B cell (primary cell): ENCODE measurements around the gene CALHM4. TPM values are rescaled to one million over a fixed set of nuclear protein-coding genes. Genes with fewer than 3 reads are reported as not detected.

ENCODE experiments used
- ATAC-seq: fragments of 200-7000 bp; cut with Tn5 transposase; one replicate; pipeline ENCODE4 v1.10.0; 2021; ENCODE audit warnings: low read depth, mild to moderate bottlenecking, moderate number of reproducible peaks, moderate library complexity
- CTCF ChIA-PET: fragments of 350-600 bp; sonication (Branson Sonifier 250); formaldehyde crosslinking; loops from one replicate; lab custom pipeline; 2021; ENCODE audit warnings: antibody characterized with exemption, inconsistent platforms; lab: Charles Lee
- POLR2A ChIA-PET: fragments of 350-600 bp; sonication (Branson Sonifier 250); formaldehyde crosslinking; loops from one replicate; lab custom pipeline; 2021; ENCODE audit warnings: antibody characterized with exemption; lab: Charles Lee
- DNase-seq: peaks from one replicate; pipeline ENCODE4 v3.0.0; 2013
- H2AFZ ChIP-seq: 2 replicates; pipeline ENCODE4 v1.6.1; 2012; ENCODE audit warnings: mild to moderate bottlenecking, low read depth, low read length; ENCODE audit not compliant: insufficient read depth, poor library complexity, severe bottlenecking
- H3K27ac ChIP-seq, 2 donors: 1 replicate in 1 of 2; 2 replicates in 1 of 2; pipeline ENCODE4 v1.5.1; 2012 to 2013; ENCODE audit warnings: low read length in 2 of 2, mild to moderate bottlenecking in 2 of 2, moderate library complexity in 1 of 2
- H3K27me3 ChIP-seq, 4 experiments: fragments of 200-600 bp in 1 of 4; sonication (generic) in 1 of 4; replicated peaks in 1 of 4; 1 replicate in 2 of 4; 2 replicates in 2 of 4; pipeline versions ENCODE4 v1.6.1 to v1.7.0; 2013 to 2016; ENCODE audit warnings: low read length in 3 of 4, mild to moderate bottlenecking in 2 of 4, mixed read lengths in 1 of 4, moderate library complexity in 1 of 4; ENCODE audit not compliant: insufficient read depth in 4 of 4, control insufficient read depth in 3 of 4; ENCODE audit errors: control extremely low read depth in 1 of 4
- H3K36me3 ChIP-seq, 2 experiments: replicated peaks in 1 of 2; 1 replicate in 1 of 2; 2 replicates in 1 of 2; pipeline versions ENCODE4 v1.6.1 to v1.7.1; 2013; ENCODE audit warnings: low read length in 1 of 2; ENCODE audit not compliant: insufficient read depth in 2 of 2, control insufficient read depth in 1 of 2; ENCODE audit errors: control extremely low read depth in 1 of 2, extremely low read depth in 1 of 2
- H3K4me1 ChIP-seq, 2 donors: fragments of 200-600 bp in 1 of 2; sonication (generic) in 1 of 2; 1 replicate in 1 of 2; 2 replicates in 1 of 2; pipeline versions ENCODE4 v1.5.1 to v1.6.1; 2013 to 2017; ENCODE audit warnings: low read length in 2 of 2; ENCODE audit not compliant: control insufficient read depth in 2 of 2, insufficient read depth in 2 of 2
- H3K4me2 ChIP-seq: replicated peaks from 2 replicates; pipeline ENCODE3; 2012; ENCODE audit warnings: mild to moderate bottlenecking, low read depth, low read length; ENCODE audit not compliant: poor library complexity, severe bottlenecking
- H3K4me3 ChIP-seq, 5 experiments: fragments of 200-600 bp in 1 of 5; sonication (generic) in 1 of 5; 1 replicate in 3 of 5; 2 replicates in 2 of 5; pipeline versions ENCODE4 v1.5.1 to v1.7.0; 2011 to 2016; ENCODE audit warnings: low read length in 4 of 5, mild to moderate bottlenecking in 4 of 5, low read depth in 2 of 5, control low read depth in 1 of 5, moderate library complexity in 1 of 5; ENCODE audit not compliant: insufficient read depth in 1 of 5; ENCODE audit errors: control extremely low read depth in 1 of 5, extremely low read depth in 1 of 5
- H3K79me2 ChIP-seq: fragments of 200-600 bp; sonication (generic); one replicate; pipeline ENCODE4 v1.6.0; 2016; ENCODE audit warnings: low read length; ENCODE audit not compliant: control insufficient read depth, insufficient read depth
- H3K9ac ChIP-seq: fragments of 200-600 bp; sonication (generic); 2 replicates; pipeline ENCODE4 v1.6.1; 2017; ENCODE audit warnings: mild to moderate bottlenecking, low read length, moderate library complexity
- H3K9me3 ChIP-seq, 3 donors: one replicate each; pipeline versions ENCODE4 v1.6.1 to v1.7.1; 2013; ENCODE audit warnings: low read length in 2 of 3; ENCODE audit not compliant: control insufficient read depth in 2 of 3, insufficient read depth in 1 of 3; ENCODE audit errors: control extremely low read depth in 1 of 3
- H4K20me1 ChIP-seq: 2 replicates; pipeline ENCODE4 v1.6.0; 2012; ENCODE audit warnings: mild to moderate bottlenecking, low read length; ENCODE audit not compliant: insufficient read depth, control insufficient read depth, poor library complexity, severe bottlenecking
- H3K27ac Mint-ChIP-seq: one replicate; pipeline ENCODE4 v1.8.0; 2021; ENCODE audit warnings: mixed read lengths
- H3K27me3 Mint-ChIP-seq: one replicate; pipeline ENCODE4 v1.8.0; 2021; ENCODE audit warnings: mixed read lengths
- H3K4me1 Mint-ChIP-seq: one replicate; pipeline ENCODE4 v1.8.0; 2021; ENCODE audit warnings: mixed read lengths
- H3K4me3 Mint-ChIP-seq: one replicate; pipeline ENCODE4 v1.8.0; 2021; ENCODE audit warnings: mixed read lengths
- H3K9me3 Mint-ChIP-seq: one replicate; pipeline ENCODE4 v1.8.0; 2022; ENCODE audit warnings: mixed read lengths; ENCODE audit not compliant: insufficient read depth
- EZH2 ChIP-seq: IDR thresholded peaks from 2 replicates; pipeline ENCODE4 v1.6.1; 2012; ENCODE audit warnings: borderline replicate concordance, low read depth, mild to moderate bottlenecking, moderate library complexity, low read length; ENCODE audit not compliant: insufficient read depth, poor library complexity, severe bottlenecking
- WGBS: methylation state at CpG from one replicate; pipeline ENCODE4 v1.1.5; 2013; ENCODE audit warnings: missing lambda C conversion rate; ENCODE audit not compliant: insufficient coverage; 5-methylcytosine and 5-hydroxymethylcytosine counted together
- intact Hi-C: fragments of 100-400 bp; cut with micrococcal nuclease; formaldehyde crosslinking; loops from one replicate; pipeline ENCODE4 v1.10.0; 2022
- polyA plus RNA-seq: library from polyadenylated mRNA; depleted of rRNA; stranded (reverse); fragments of >200 nt; gene quantifications from 2 replicates; pipeline ENCODE4 v1.2.3, GENCODE V29; 2012
- total RNA-seq, 2 donors: library from RNA; stranded (reverse); fragments of 120-200 nt in 1 of 2; gene quantifications; 1 replicate in 1 of 2; 2 replicates in 1 of 2; pipeline versions ENCODE4 v1.2.3 to v1.2.4, GENCODE V29; 2013 to 2022
- TF ChIP-seq, protein P1 (sequence below): fragments of 200-600 bp; IDR thresholded peaks from one replicate; pipeline ENCODE4 v1.8.0; 2022; ENCODE audit warnings: antibody characterized with exemption, mild to moderate bottlenecking

Gene CALHM4
- total and polyA plus RNA-seq, 2 donors (not counting 1 experiment from before 2014, with no cell fraction given), result not detected

DNA sequence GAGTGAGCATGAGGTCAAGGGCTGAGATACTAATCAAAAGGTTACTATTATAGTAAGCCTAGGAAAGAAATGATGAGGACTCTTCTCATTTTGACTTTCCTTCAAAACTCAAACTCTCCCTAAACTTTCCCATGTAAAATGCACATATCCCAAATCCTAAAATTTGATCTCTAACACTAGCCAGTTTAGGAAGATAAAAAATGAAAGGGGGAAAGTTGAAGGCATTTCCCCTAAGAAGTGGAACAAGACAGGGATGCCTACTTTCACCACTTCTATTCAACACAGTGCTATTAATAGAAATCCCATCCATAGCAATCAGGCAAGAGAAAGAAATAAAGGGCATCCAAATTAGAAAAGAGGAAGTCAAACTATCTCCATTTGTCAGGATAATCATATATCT, 45.0 kb upstream of the CALHM4 start:
- intact Hi-C loops, result no loop called here
- TF ChIP-seq, protein P1, sequence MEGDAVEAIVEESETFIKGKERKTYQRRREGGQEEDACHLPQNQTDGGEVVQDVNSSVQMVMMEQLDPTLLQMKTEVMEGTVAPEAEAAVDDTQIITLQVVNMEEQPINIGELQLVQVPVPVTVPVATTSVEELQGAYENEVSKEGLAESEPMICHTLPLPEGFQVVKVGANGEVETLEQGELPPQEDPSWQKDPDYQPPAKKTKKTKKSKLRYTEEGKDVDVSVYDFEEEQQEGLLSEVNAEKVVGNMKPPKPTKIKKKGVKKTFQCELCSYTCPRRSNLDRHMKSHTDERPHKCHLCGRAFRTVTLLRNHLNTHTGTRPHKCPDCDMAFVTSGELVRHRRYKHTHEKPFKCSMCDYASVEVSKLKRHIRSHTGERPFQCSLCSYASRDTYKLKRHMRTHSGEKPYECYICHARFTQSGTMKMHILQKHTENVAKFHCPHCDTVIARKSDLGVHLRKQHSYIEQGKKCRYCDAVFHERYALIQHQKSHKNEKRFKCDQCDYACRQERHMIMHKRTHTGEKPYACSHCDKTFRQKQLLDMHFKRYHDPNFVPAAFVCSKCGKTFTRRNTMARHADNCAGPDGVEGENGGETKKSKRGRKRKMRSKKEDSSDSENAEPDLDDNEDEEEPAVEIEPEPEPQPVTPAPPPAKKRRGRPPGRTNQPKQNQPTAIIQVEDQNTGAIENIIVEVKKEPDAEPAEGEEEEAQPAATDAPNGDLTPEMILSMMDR, result no peak
- no peak for TF ChIP-seq EZH2
- POLR2A ChIA-PET, result no interaction called here

DNA sequence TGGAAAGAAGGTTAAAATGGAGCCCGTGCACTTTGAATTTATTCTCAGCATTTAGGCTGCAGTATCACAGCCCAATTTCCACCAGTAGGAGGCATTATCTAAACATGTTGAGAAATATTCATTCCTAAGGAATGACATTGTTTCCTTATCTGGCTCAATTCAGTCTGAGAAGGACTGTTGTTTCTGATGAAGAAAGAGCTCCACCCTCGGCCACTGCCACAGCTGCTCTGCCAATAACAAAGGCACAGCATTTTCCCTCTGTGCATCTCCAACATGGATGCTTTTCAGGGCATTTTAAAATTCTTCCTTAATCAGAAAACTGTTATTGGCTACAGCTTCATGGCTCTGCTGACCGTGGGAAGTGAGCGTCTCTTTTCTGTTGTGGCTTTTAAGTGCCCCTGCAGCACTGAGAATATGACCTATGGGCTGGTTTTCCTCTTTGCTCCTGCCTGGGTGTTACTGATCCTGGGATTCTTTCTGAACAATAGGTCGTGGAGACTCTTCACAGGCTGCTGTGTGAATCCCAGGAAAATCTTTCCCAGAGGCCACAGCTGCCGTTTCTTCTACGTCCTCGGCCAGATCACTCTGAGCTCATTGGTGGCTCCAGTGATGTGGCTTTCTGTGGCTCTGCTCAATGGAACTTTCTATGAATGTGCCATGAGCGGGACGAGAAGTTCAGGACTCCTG, 42.0 kb upstream of the CALHM4 start, which contains the start of gene CALHM5:
Gene CALHM5 (plus strand): TSS at position 216 of the 687 bp plus-strand sequence. CDS start 58 bp downstream, at position 274.
- Histone ChIP-seq H3K36me3 (no peaks in the 10 kb centered on the region), H3K9ac (no peak within 1 kb of the TSS), H3K9me3 (peaks cover 0 to 4% (median 0%) of the 10 kb centered on the region in 3 donors), H3K4me1 (peaks cover 5 to 6% of the 10 kb centered on the region in 2 donors), H3K79me2 (no peaks in the 10 kb centered on the region), H3K4me3 (no peak within 1 kb of the TSS), H4K20me1 (no peaks in the 10 kb centered on the region), H3K4me2 (peak within 1 kb of the TSS; percentile 4), H3K27me3 (no peaks in the 10 kb centered on the region), H3K27ac (peak within 1 kb of the TSS in 1 of 2 donors; percentile 5), H2AFZ (peak within 1 kb of the TSS; percentile 43)
- H3K4me3 Mint-ChIP-seq, result no peak within 1 kb of the TSS
- H3K9me3 Mint-ChIP-seq, result peaks cover 9% of the 10 kb centered on the region
- POLR2A ChIA-PET, result no interaction called here
- TF ChIP-seq, protein P1, result no peak
- no peak for TF ChIP-seq EZH2
- H3K27me3 Mint-ChIP-seq, result no peaks in the 10 kb centered on the region
- WGBS, result 89% methylated on average over 8 of the region's 10 CpGs
- DNase-seq, result no peak
- intact Hi-C loops, result no loop called here
- ATAC-seq, result no peak
- H3K27ac Mint-ChIP-seq, result no peak within 1 kb of the TSS
- CTCF ChIA-PET, result interaction anchor here (1.0 to 4.5 kb wide), 5 partner anchors 21 to 224 kb away, joined by 3 to 21 read pairs (median 4); no protein-coding TSS in a partner anchor
- H3K4me1 Mint-ChIP-seq, result peaks cover 18% of the 10 kb centered on the region

More for the DNA sequence above, 45.0 kb upstream of the CALHM4 start:
- ATAC-seq (no peak), DNase-seq (no peak)
- Mint-ChIP-seq H3K4me3 (no peak overlapping the region), H3K27me3 (no peaks in the 10 kb centered on the region), H3K4me1 (peaks cover 22% of the 10 kb centered on the region), H3K9me3 (peaks cover 9% of the 10 kb centered on the region), H3K27ac (no peak overlapping the region)
- H3K27ac ChIP-seq, result no peak overlapping the region
- no peak overlapping the region for H2AFZ ChIP-seq
- H3K9me3 ChIP-seq, result peaks cover 0 to 4% (median 0%) of the 10 kb centered on the region in 3 donors
- no peak overlapping the region for H3K9ac ChIP-seq
- no peaks in the 10 kb centered on the region for H3K36me3 ChIP-seq
- H3K79me2 ChIP-seq, result no peaks in the 10 kb centered on the region
- CTCF ChIA-PET, result no interaction called here
- no peaks in the 10 kb centered on the region for H4K20me1 ChIP-seq
- no peaks in the 10 kb centered on the region for H3K27me3 ChIP-seq
- no peak overlapping the region for H3K4me3 ChIP-seq
- H3K4me1 ChIP-seq, result peaks cover 5 to 6% of the 10 kb centered on the region in 2 donors
- H3K4me2 ChIP-seq, result no peak overlapping the region
